GM10248 (cell line): Measurements from ENCODE around the gene FERMT1.
"Not testable (repeated sequence)": the region's sequence is repeated elsewhere in the genome, so short reads cannot be mapped to it uniquely, and the experiment has no call there.

Source experiments
- CTCF ChIA-PET: fragments of 300-600 bp; sonication (Branson Sonifier 250); formaldehyde crosslinking; extraction: SDS; loops from one replicate; lab custom pipeline; 2021; ENCODE audit warnings: antibody characterized with exemption; lab: Yijun Ruan, JAX
- POLR2A ChIA-PET: fragments of 350-650 bp; sonication (Branson Sonifier 250); formaldehyde crosslinking; extraction: SDS; loops from one replicate; lab custom pipeline; 2020; ENCODE audit warnings: antibody characterized with exemption; lab: Yijun Ruan, JAX
- DNase-seq: peaks from one replicate; pipeline ENCODE4 v3.0.0; 2012; ENCODE audit errors: extremely low spot score
- CTCF ChIP-seq: IDR thresholded peaks from 2 replicates; pipeline ENCODE4 v1.5.1; 2012; ENCODE audit warnings: mild to moderate bottlenecking, low read depth; ENCODE audit errors: extremely low read depth, missing control alignments, control extremely low read depth

The FERMT1 gene

GRCh38 chr20:6037082-6037481 lies 85.7 kb downstream of the FERMT1 start:
- TF ChIP-seq CTCF = no peak
- ChIA-PET POLR2A (no interaction called here), CTCF (no interaction called here)
- no peak for DNase-seq

GRCh38 chr20:6036213-6036612 lies 86.6 kb downstream of the FERMT1 start:
- CTCF ChIA-PET = no interaction called here
- no peak for DNase-seq
- POLR2A ChIA-PET = no interaction called here
- no peak for TF ChIP-seq CTCF

GRCh38 chr20:6034134-6034969 lies 88.5 kb downstream of the FERMT1 start:
- no peak for TF ChIP-seq CTCF
- ChIA-PET POLR2A (interaction anchor here (0.6 kb wide), 1 partner anchor 21 kb away, joined by 4 read pairs; no protein-coding TSS in a partner anchor), CTCF (interaction anchor here (1.2 to 1.8 kb wide), 5 partner anchors 9 to 504 kb away, joined by 3 to 4 read pairs (median 4); no protein-coding TSS in a partner anchor)
- DNase-seq = no peak

GRCh38 chr20:6032907-6033306 lies 89.9 kb downstream of the FERMT1 start:
- DNase-seq, POLR2A ChIA-PET: not testable (repeated sequence)
- CTCF ChIA-PET = interaction anchor here (1.4 to 1.8 kb wide), 2 partner anchors 9 to 30 kb away, joined by 3 to 4 read pairs; no protein-coding TSS in a partner anchor

GRCh38 chr20:6030453-6031080 lies 92.3 kb downstream of the FERMT1 start:
- POLR2A ChIA-PET = no interaction called here
- CTCF ChIA-PET = no interaction called here
- DNase-seq = no peak
- TF ChIP-seq CTCF = no peak

GRCh38 chr20:6029538-6029937 lies 93.3 kb downstream of the FERMT1 start:
- no peak for TF ChIP-seq CTCF
- POLR2A ChIA-PET = no interaction called here
- DNase-seq = no peak
- CTCF ChIA-PET = interaction anchor here (1.2 to 1.5 kb wide), 3 partner anchors 10 to 14 kb away, joined by 3 read pairs; no protein-coding TSS in a partner anchor
